Thyroid gland (tissue), 4 donors: Measurements from ENCODE around the gene DCLK2.

Source experiments
- POLR2A ChIP-seq, 2 donors: fragments of 450-650 bp; IDR thresholded peaks; one replicate each; pipeline ENCODE4 v1.6.1; 2017; ENCODE audit warnings: antibody characterized with exemption in 2 of 2, mild to moderate bottlenecking in 2 of 2, moderate library complexity in 1 of 2
- TF ChIP-seq, protein P1 (sequence below), 6 experiments: fragments of 200-600 bp in 3 of 6; fragments of 450-650 bp in 3 of 6; sonication (generic) in 3 of 6; IDR thresholded peaks; one replicate each; pipeline ENCODE4 v1.5.1; 2016 to 2019; ENCODE audit warnings: antibody characterized with exemption in 6 of 6, mild to moderate bottlenecking in 2 of 6, inconsistent platforms in 1 of 6, moderate library complexity in 1 of 6

GRCh38 chr4:150217192-150217591 is 138.9 kb downstream of the DCLK2 start:
- TF ChIP-seq, protein P1, sequence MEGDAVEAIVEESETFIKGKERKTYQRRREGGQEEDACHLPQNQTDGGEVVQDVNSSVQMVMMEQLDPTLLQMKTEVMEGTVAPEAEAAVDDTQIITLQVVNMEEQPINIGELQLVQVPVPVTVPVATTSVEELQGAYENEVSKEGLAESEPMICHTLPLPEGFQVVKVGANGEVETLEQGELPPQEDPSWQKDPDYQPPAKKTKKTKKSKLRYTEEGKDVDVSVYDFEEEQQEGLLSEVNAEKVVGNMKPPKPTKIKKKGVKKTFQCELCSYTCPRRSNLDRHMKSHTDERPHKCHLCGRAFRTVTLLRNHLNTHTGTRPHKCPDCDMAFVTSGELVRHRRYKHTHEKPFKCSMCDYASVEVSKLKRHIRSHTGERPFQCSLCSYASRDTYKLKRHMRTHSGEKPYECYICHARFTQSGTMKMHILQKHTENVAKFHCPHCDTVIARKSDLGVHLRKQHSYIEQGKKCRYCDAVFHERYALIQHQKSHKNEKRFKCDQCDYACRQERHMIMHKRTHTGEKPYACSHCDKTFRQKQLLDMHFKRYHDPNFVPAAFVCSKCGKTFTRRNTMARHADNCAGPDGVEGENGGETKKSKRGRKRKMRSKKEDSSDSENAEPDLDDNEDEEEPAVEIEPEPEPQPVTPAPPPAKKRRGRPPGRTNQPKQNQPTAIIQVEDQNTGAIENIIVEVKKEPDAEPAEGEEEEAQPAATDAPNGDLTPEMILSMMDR (IDR thresholded peaks at IDR 0.05), result peak in 2 of 6 experiments; percentile 20 to 26
- no peak for TF ChIP-seq POLR2A (IDR thresholded peaks at IDR 0.05)
